Stromal cell of bone marrow (primary cell): ENCODE measurements around the gene CNPY1.

Experiments
- DNase-seq: peaks from one replicate; pipeline ENCODE4 v3.0.0-alpha.2; 2012; ENCODE audit warnings: low read depth

The CNPY1 gene

DNA sequence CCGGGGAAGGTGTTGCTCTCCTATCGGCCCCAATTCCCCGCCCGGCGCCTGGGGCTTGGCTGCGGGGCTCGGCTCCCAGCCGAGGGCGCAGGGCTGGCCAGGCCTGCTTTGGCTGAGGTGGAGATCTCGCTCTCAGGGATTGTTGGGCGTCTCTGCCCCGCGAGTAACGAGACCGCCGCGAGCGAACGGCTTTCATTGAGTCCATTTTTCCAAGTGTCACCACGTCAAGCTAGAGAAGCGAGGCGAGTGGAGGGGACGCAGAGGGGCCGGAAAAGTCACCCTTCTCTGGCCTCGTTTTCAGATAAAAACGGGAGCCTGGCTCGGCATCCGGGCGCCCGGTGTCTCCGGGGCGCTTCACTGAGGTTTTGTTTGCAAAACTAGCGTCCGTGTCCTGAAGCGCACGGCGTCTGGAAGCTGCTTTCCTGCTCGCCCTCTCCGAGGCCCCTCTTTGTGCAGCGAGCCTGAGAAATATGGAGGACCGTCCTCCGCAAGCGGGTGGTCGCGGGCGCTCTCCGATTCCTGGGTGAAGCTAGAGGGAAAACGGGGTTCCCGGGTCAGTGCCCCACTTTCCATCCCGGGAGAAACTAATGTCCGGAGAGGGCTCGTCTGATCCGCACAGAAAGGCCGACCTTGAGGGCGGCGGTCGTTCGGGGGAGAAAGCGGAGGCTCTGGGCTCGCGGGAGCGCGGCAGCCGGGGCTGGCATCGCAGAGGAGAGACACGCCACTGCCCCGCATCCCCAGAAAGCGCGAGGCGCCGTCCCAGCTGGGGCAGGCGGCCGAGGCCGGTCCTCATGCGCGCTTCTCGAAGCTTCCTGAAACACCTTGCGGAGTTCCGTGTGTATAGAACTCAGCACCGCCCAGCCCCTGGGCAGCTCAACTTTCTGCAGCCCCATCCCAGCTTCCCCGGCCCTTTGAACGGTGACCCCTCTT is 91.9 kb downstream of the CNPY1 start:
- DNase-seq, result no peak

DNA sequence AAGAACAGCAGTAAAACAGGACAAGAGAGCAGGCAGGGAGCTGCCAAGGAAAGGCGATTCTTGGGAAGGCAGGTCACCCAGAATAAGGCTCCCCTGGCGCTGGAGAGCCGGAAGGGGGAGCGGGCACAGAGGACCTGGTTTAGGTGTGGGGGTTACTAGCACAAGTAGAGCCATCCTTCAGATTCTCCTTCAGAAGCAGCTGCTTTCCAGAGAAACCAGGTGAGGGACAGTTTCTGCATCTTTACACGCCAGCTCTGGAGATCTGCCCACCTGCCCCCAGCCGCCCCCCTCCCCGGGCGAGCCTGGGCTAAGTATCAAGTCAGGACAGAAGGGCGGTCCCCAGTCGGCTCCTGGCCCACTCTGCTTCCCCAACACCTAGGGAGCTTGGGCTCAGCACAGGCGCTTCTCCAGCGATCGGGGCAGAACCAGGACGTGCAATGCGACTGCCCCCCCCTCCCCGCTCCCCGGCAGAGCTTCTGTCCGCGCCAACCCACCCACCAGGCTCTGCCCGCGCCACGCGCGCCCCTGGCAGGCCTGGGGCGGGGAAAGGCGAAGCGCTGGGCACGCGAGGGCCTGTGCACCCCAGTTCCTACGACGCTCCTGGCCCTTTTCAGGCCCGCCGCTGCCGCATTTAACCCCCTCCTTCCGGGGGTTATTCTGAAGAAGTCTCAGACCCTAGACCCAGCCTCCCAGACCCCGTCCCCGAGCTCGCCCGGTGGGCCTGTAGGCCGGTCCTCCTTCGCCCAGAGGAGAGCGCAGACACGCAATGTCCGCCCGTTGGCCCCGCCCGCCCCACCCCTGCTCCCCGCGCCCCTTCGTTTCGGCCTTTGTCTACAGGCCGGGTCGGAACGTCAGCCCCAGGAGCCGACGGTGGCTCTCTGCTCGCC is 92.8 kb downstream of the CNPY1 start:
- DNase-seq, result no peak

DNA sequence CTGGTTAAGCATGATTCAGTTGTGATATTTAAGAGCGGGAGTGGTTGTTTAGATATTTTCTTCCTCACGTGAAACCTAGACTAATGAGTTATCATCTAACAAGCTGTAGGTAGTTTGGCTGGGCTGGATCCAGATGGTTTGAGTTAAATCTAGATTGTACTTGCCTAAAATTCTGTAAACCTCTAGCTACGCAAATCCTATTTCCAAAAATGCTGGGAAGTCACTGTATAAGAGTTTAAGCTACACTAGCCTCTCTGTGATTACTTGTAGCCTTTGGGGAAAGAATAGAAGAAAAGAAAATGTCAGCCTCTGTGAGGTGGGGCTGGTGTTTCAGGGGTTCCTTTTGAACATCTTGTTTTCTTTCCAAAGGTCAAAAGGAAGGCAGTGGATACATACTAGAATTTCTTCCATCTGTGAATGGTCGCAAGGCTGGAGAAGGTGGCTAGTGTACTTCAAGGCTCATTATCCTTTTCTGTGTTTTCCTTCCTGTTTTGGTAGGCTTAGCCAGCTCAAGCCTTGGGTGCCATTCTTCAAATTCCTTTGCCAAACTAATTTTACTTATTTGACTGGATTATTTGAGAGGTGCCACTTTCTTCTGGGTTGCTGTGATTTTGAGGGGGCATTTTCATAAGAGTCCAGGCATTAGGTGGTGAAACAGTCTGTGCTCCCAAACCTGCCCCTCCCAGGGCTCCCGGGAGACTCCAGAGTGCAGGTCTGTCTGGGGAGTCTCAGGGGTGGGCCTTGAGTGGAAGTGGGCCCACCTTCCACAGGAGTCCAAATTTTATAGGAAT is 93.7 kb downstream of the CNPY1 start:
- DNase-seq, result no peak

DNA sequence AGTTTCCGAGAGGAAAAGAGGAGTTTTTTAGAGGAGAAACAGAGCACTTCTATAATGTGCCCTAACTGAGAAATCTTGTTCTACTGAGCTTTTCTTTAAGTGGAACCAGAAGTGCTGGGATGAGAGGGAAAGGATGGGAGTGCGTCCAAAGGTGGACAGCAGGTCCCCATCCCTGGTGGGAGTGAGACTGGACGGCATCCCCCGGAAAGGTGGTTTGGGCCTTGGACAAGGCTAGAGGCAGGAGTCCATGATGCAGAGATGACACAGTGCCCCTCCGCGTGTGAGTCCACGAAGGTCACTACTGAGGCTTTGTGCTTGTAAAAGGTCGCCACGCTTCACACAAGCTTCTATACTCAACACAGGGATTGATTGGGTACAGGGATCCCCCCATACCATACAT is 94.5 kb downstream of the CNPY1 start:
- DNase-seq, result no peak
